K562 (cell line): ENCODE results near the gene SLC30A1. TPM values are rescaled to one million over a fixed set of nuclear protein-coding genes. Genes with fewer than 3 reads are reported as not detected.

Source experiments
- CLOCK ChIP-seq: fragments of 250-450 bp; sonication (Bioruptor Pico); IDR thresholded peaks from 2 replicates; pipeline ENCODE4 v1.4.0; 2020; ENCODE audit warnings: mild to moderate bottlenecking, moderate library complexity, borderline replicate concordance
- HDAC8 ChIP-seq: fragments of 450-650 bp; IDR thresholded peaks from 2 replicates; pipeline ENCODE4 v1.6.1; 2016; ENCODE audit warnings: mild to moderate bottlenecking, missing genetic modification characterization, moderate library complexity, missing compliant biosample characterization
- MGA ChIP-seq: fragments of 450-650 bp; IDR thresholded peaks from 2 replicates; pipeline ENCODE4 v1.6.1; 2016; ENCODE audit warnings: mild to moderate bottlenecking, moderate library complexity
- YY1 ChIP-seq, 3 experiments: IDR thresholded peaks; 2 replicates each; pipeline ENCODE4 v1.6.1; 2011; ENCODE audit warnings: low read length in 2 of 3, mild to moderate bottlenecking in 2 of 3, moderate library complexity in 2 of 3, borderline replicate concordance in 1 of 3, control low read depth in 1 of 3, low read depth in 1 of 3; ENCODE audit not compliant: insufficient read depth in 3 of 3, insufficient replicate concordance in 2 of 3, control insufficient read depth in 1 of 3, insufficient read length in 1 of 3; ENCODE audit errors: extremely low read depth in 1 of 3
- ZNF239 ChIP-seq: fragments of 250-450 bp; sonication (Bioruptor Pico); IDR thresholded peaks from 2 replicates; pipeline ENCODE4 v1.4.0; 2020; ENCODE audit warnings: mild to moderate bottlenecking
- ZNF518B ChIP-seq: fragments of 250-450 bp; sonication (Bioruptor Pico); IDR thresholded peaks from 2 replicates; pipeline ENCODE4 v1.5.0; 2021; ENCODE audit warnings: mild to moderate bottlenecking, moderate library complexity
- ZNF57 ChIP-seq: fragments of 450-650 bp; formaldehyde crosslinking; IDR thresholded peaks from 2 replicates; pipeline ENCODE4 v1.4.0; 2020; ENCODE audit warnings: mild to moderate bottlenecking, moderate library complexity
- polyA plus RNA-seq, 8 experiments: library from polyadenylated mRNA; depleted of rRNA in 4 of 8; stranded (reverse) in 5 of 8; unstranded in 3 of 8; fragments of >200 nt; fragmentation: Nextera tagmentation in 2 of 8; fragmentation: Illumina TruSeq in 1 of 8; extraction: Ambion mirVana in 2 of 8; extraction: Trizol in 1 of 8; gene quantifications; 2 replicates each; pipeline versions ENCODE4 v1.2.1 to v1.2.3, GENCODE V29; 2011 to 2014; ENCODE audit warnings: inconsistent platforms in 1 of 8, missing spikeins in 1 of 8
- total RNA-seq, 7 experiments: library from RNA; depleted of rRNA in 6 of 7; stranded (reverse); fragments of >200 nt in 6 of 7; fragmentation: Illumina TruSeq in 2 of 7; extraction: Trizol in 2 of 7; gene quantifications; 2 replicates each; pipeline versions ENCODE4 v1.2.1 to v1.2.3, GENCODE V29; 2011 to 2021; ENCODE audit warnings: low replicate concordance in 1 of 7

The SLC30A1 gene
- total and polyA plus RNA-seq, 9 of the 15 experiments (the other 6 are each of a cell fraction or from before 2014, with no cell fraction given), result 4.1 to 14.4 (median 6.6) TPM

- TF ChIP-seq CLOCK, result no peak
- TF ChIP-seq YY1 (IDR thresholded peaks at IDR 0.05; ENCODE audit: borderline replicate concordance in 1 of 3, control insufficient read depth in 1 of 3, extremely low read depth in 1 of 3, insufficient read depth in 3 of 3, insufficient read length in 1 of 3, insufficient replicate concordance in 2 of 3, low read depth in 1 of 3, low read length in 2 of 3), result peak in 1 of 3 experiments; percentile 38
- peak; percentile 36; the same call in 1 of the 2 replicates for TF ChIP-seq ZNF239
- no peak for TF ChIP-seq ZNF518B (CRISPR knock-in tag)
- TF ChIP-seq HDAC8, result peak; percentile 90
- TF ChIP-seq ZNF57 (CRISPR knock-in tag), result no peak
- TF ChIP-seq MGA, result no peak
These were observed 53.8 kb downstream of the SLC30A1 start (continued) for GRCh38 chr1:211525101-211525676.
